ENCODE results near the gene IRAK2.

- TF ChIP-seq CTCF (IDR thresholded peaks at IDR 0.05) = no peak
- no peak for TF ChIP-seq POLR2AphosphoS5 (IDR thresholded peaks at IDR 0.05)
- no peak for TF ChIP-seq POLR2A (IDR thresholded peaks at IDR 0.05)
- TF ChIP-seq EP300 (IDR thresholded peaks at IDR 0.05) = no peak
These were observed 104.7 kb downstream of the IRAK2 start for GRCh38 chr3:10269443-10269842.

All from suprapubic skin (tissue), 4 donors.